CD4-positive, alpha-beta T cell treated with Interleukin-21 for 1 hour (primary cell): Measurements from ENCODE around the gene TM9SF2.
A peak's percentile ranks its signal among the peaks of the same experiment; 100 is the strongest.
"Not testable (repeated sequence)": the region's sequence is repeated elsewhere in the genome, so short reads cannot be mapped to it uniquely, and the experiment has no call there.

Experiments used
- DNase-seq: peaks from one replicate; pipeline ENCODE4 v3.0.0-alpha.2; 2020

Gene TM9SF2

DNA sequence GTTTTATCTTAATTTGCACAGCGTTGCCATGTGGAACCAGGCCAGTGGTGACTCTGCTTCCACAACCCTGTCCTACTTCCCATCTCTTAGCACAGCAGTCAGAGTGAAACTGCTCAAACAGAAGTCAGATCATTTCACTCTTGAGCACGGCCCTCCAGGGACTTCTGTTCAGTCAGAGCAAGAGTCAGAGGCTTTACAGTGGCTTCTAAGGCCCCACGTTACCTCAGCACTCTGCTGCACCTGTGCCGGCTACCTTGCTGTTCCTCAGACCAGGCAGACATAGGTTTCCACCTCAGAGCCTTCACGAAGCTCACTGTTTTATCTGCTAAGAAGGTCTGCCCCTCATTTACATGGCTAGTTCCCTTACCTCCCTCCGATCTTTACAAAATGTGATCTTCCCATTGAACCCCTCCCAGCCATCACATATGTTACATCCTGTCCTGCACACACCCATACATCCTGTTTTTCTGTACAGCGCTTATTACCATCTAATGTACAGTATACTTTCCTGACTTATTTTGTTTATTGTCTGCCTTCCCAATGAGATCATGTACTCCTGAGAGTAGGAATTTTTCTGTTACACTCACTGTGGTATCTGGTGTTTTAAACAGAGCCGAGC lies 41.6 kb downstream of the TM9SF2 start:
- peak; percentile 34 for DNase-seq

DNA sequence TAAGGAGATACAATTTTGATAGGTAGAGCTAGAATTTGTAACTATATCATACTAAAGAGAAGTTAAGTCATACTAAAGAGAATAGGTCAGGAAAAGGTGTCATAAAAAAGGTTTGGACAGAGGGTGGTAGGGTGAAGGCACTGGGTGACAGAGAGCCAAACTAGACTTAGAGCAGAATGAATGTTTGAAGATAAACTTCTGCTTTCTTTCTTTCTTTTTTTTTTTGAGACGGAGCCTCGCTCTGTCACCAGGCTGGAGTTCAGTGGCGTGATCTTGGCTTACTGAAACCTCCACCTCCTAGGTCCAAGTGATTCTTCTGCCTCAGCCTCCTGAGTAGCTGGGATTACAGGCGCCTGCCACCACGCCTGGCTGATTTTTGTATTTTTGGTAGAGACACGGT lies 44.1 kb downstream of the TM9SF2 start:
- DNase-seq, result no peak

DNA sequence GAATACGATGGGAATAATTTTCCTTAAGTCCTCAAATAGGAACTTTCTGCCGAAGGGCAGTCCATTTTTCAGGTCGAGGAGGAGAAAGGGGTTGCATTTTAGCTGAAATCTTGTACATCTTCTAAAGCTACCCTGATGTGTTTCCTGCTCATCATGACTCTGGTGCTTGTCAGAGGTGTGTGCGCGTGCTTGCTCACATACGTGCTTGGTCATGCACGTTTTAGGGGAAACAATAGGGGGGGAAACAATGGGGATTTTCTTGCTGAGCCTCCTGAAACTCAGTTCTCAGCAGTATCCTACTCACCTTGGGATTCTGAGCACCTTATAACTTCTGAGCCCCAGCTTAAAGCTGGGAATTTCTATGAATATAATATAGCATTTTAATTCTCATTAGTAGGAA lies 44.7 kb downstream of the TM9SF2 start:
- DNase-seq, result no peak

DNA sequence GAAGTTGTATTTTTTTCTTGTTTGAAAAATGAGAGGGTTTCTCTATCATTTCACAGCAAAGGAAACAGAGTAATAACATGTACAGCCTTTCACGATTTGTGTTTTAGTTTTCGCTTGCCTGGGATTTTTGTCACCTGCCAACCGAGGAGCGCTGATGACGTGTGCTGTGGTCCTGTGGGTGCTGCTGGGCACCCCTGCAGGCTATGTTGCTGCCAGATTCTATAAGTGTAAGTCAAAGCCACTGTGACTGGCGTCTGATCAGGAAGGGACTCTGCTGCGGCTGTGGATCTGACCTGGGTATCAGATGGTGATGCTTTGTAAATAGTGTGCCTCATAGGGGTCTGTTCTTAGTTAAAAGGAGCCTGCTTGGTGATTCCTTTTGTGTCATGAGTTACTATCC lies 45.6 kb downstream of the TM9SF2 start:
- DNase-seq, result no peak

DNA sequence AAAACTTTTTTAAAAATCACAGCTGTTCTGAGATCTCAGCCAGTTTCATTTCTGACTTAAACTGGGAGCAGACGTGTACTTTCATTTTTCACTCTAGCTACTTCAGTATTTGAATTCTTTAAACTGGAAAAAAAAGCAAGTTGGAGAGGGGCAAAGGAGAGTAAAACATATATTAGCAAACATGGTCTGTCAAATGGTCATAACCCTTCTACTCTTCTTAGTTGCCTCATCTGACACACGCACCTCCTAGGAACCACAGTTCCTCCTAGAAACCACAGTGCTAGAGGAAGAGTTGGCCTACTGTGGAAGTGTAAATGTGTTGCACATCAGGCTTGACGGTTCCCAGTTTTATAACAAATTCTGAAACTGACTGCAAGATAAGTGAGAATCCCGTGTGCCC lies 47.2 kb downstream of the TM9SF2 start:
- DNase-seq, result no peak

DNA sequence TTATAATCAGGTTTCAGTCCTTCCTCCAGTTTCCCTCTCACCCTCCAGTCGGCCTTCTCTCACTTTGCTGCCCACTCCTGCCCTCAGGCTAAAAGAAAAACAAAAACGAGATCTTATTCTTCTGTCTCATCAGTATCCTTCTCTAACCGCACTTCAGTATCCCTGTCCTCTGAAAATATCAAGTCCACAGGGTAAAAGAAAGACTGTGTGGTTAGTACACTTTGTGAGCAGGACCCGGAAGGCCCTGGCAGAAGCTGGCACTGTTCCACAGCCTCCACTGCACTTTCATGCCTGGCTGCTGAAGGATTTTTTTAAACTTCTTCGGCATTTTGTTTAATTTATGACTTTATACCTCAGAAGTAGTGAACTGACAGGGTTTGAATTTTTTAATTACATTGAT lies 51.8 kb downstream of the TM9SF2 start:
- no peak for DNase-seq

DNA sequence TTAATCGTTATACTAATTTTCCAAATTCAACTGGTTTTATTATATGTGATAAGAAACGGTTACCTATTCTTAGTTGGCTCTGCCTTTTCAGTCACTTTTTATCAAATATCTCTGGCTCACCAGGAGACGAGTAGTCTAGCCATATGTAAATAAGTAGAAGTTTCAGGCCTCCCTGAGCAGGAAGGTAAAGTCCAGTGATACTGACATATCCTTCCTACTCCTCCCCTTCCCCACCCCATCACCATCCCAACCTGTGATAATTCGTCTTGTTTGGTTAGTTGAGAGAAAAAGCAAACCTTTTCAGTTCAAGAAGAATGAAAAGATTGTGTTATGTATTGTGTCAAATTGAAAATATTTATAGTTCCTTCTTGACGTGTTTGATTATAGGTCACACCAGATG lies 53.9 kb downstream of the TM9SF2 start:
- DNase-seq, result no peak

DNA sequence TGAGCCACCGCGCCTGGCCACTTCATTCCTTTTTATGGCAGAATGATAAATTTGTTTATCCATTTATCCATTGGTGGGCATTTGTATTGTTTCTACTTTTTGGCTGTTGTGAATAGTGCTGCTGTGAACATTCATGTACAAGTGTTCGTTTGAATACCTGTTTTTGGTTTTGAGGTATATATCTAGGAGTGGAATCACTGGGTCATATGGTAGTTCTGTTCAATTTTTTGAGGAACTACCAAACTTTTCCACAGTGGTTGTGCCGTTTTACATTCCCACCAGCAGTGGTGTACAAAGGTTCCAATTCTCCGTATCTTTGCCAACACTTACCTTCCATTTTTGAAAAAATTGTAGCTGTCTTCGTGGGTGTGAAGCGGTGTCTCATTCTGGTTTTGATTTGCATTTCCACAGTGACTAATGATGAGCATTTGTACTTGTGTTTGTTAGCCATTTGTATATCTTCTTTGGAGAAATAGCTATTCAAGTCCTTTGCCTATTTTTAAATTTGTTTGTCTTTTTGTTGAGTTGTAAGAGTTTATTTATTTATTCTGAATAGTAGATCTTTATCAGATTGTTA lies 55.7 kb downstream of the TM9SF2 start:
- no peak for DNase-seq

DNA sequence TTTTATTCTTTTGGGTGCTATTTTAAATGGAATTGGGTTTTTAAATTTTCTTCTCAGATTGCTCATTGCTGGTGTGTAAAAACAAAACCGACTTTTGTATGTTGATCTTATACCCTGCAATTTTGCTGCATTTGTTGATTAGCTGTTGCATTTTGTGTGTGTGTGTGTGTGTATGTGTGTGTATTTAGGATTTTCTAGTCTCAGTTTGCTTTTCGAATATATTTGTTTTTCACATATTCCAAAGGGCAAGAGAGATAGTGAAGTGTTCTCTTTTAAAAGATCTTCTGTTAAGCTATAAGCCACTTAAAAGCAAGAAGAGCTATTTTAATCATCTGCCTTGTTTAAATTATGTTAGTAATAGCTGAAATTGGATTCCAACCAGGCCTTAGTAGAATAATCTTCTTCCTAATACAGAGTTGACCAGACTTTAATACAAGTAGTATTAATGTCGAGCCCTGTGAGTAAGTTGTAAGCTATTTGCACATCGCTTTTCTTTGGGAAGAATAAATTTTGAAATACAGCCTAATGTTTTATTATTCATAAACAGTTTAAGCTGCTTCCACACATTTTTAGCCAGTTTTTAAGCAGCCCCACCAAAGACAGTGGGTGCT lies 57.4 kb downstream of the TM9SF2 start:
- DNase-seq, result no peak

DNA sequence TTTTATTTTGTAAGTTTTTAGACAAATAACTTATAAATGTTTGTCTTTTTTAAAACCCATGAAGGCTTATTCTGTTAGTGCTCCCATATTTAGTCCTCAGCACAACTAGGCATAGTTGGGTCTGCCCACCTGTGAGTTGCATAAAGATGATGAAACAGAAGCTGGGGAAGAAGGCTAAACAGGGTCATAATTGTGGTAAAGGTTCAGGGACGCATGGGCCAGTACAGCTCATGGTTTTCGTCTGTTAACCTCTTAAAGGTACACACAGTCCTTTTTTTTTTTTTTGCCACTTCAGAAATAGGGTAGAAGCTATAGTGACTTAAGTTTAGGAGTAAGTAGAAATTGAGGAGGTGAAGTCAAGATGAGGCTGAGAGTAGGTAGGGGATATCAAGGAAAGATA lies 58.3 kb downstream of the TM9SF2 start:
- no peak for DNase-seq

DNA sequence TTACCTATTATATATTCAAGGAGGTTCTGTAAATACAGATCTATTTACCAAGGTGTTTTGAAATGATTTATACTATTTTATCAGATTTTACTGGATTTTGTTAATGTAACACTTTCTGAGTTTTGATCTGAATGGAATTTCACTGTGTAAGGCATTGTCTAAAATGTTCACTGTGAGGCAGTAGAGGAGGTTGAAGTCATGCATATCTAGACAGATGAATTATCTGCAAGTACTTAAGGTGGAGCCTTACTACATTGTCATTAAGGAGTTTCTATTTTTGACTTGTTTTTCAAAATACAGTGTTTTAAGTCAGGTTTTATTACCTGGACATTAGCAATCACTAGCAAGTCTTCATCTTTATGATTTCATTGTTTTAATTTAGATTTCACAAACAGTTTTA lies 62.1 kb downstream of the TM9SF2 start:
- no peak for DNase-seq

DNA sequence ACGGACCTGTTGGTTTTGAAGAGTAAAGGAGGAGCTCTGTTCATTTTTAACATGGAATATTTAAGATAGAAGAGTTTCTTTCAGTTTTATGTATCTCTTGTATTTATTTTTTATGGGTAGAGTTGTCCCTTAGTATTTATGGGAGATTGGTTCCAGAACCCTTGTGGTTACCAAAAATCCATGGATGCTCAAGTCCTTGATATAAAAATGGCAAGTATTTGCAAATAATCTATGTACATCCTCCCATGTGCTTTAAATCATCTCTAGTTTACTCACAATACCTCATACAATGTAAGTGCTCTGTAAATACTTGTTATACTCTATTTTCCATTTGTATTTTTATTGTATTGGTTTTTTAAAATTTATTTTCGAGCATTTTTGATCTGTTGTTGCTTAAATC lies 63.1 kb downstream of the TM9SF2 start:
- no peak for DNase-seq

DNA sequence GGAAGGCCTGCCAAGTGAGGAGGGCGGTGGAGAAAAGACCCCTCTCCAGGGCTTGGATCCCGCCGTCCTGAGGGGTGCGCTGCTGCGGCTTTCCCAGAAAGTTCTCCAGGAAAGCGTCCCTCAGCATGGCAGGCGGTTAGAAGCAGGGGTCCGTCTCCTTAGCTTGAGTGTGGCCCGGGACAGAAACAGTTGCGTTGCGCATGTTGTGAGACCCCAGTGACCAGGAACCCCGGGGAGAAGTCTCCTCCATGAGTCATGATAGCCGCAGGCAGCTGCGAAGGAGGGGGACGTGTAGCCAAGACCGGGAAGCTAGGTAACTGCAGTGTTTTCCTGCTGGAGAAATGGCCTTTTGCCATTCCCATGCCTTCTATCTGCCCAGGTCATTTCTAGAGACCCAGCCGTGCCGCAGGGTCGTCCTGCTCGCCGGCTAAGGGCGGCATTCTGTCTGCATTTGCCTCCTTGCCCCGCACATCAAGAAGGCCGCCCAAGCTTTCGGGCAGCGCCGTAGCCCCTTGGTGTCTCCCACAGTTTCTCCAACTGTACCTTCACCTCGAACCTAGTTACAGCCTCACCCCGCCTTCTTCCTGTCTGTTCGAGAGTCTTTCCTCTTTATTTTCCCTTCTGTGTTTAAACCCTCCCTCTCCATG lies 64.3 kb downstream of the TM9SF2 start:
- DNase-seq, result no peak

DNA sequence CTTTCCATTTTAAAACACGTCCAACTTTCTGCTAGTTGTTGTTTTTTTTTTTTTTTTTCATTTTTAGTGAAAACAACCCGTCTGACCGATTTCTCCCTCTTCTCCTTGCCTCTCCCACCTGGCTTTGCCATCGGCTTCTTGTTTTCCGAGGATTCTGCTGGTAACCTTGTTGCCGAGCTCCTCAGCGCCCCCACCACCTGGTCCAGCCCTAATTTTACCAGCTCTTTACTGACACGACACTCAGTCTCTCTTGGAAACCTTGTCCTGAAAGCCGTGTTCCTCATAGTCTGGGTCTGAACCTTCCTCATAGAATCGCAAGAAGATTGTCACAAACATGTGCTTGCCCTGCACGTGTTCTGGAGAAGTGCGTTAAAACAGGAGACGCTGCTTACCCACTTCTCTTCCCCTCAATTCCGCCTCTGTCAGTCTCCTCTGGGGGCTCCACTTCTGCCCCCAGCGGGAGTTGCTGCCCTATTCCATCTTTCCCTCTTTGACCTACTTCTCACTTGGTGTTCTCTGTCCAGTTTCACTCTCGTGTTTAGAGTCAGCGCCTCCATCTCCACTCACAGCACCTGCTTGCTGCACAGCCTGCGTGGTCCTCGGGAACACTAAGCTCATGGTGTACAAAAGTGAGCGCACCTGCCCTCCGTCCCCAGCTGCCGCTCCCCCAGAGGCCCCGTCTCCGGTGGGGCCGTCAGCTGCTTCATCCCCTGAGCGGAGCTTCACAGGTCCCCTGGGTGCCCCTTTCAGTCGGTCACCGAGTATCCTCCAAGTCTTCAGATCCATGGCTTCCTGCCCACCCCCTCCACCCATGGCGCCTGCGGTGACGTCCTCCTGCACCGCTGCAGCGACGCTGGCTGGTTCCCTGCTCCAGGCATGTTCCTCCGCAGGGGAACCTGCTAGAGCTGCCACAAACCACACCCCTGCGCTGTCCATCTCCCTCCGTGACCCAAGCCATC lies 65.1 kb downstream of the TM9SF2 start:
- no peak for DNase-seq

DNA sequence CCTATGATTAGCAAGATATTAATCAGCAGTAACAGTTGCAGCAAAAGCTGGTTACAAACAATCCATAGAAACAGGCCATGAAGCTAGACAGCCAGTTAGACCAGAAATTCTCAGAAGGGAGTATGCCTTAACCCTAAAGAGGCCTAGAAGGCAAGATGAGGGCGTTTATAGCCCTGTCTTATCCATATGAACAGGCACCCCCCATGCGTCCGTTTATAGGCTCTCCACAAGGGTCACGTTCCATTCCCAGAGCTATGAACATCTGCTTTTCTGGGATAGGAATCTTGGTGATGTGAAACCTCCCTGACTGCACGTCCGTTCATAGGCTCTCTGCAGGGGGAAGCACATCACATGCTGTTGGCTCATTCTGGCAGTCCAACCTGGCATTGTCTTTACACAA lies 67.6 kb downstream of the TM9SF2 start:
- not testable (repeated sequence) for DNase-seq

DNA sequence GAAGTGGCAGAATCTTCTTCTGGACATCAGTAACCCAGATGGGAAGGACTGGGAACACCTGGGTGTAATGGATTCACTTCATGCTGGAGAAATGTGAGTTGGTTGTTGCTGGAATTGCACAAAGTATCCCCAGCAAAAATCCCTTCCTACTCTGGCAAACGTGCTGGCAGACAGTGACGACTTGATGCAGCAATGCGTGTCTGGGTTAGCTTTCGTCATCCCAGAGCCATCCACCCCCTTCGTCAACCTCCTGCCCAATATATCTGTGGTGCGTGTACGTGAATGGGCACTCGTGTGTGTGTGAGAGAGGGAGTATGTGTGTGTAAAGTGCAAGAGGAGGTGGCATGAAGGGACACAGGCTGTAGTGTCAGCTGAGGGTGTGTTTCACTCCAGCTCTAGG lies 70.9 kb downstream of the TM9SF2 start:
- DNase-seq, result no peak

DNA sequence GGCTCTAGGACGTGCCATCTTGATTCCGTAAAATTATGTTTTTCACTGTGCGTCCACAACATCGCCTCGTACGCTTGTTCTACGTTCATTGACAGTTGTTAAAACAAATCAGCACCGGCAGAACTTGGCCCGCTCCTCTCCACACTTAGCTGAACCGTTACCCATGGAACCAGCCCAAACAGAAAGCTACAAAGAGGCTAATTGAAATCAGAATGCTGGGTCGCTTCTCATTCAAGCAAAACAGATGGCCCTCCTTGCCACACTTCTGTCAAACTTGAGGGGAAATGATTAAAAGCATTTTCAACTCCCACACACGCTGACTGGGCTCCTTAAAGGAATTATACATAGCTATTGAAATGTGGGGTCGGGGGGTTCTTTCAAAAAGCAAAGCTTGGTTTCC lies 71.6 kb downstream of the TM9SF2 start:
- no peak for DNase-seq

DNA sequence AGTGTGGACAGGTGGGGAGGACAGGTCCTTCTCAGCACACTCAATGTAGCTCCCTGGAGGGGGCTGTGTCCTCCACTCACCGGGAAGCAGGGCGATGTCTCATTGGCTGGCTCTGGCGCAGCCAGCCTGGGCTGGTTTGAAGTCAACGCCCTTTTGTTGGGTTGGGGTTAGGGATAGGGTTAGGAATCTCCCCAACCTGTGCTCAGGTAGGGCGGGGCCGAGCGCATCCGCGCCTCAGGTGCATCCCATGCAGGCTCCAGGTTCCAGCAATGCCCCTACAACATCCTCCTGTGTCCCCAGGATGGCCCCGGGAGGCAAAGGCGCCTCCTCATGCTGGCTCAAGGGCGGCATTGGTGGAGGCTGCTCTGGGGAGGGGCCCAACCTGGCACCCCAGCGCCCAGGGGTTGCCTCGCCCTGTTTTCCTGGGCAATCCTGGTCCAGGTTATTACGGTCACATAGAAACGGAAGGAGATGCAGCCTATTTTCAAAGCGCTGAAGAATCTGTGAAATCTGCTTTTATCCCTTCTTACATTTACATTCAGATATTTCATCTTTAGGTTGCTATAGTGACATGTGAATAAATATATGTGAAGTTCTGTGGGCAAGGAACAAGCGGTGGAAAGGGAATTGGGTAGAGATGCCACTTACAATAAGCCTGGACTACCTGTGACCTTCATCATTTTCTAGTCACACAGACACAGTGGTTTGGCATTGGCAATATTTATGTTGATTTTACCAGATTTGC lies 74.3 kb downstream of the TM9SF2 start:
- DNase-seq, result no peak

DNA sequence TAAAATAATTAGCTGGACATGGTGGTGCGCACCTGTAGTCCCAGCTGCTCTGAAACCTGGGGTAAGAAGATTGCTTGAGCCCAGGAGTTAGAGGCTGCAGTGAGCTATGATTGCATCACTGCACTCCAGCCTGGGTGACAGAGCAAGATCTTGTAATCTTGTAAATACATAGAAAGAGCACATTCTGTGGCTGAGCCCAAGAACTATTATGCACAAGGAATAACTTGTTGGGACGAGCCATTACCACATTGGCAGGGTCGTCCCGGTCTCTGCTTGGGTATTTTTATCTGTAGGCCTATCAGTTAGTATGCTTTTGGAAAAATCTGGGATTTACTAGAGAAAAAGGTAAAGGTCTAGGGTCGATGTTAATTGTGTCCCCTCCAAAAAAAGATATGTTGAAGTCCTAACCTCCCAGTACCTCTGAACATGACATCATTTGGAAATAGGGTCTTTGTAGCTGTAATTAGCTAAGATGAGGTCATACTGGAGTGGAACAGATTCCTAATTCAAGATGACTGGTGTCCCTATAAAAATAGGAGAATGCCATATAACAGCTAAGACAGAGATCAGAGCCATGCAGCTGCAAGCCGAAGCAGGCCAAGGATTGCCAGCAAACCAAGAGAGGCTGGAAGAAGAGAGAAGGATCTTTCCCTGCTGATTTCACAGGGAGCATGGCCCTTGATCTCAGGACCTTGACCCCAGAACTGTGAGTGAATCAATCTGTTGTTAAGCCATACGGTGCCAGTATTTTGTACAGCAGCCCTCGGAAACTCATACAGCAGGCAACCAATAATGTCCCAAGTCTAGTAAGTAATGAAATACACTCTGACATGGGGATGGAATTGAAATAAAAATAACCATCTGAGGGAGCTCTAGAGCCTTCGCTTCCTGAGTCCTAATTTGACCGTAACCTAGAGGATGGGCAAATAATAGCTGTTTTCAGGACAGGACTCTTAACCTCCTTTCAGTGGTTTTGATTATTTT lies 77.0 kb downstream of the TM9SF2 start:
- DNase-seq, result no peak

DNA sequence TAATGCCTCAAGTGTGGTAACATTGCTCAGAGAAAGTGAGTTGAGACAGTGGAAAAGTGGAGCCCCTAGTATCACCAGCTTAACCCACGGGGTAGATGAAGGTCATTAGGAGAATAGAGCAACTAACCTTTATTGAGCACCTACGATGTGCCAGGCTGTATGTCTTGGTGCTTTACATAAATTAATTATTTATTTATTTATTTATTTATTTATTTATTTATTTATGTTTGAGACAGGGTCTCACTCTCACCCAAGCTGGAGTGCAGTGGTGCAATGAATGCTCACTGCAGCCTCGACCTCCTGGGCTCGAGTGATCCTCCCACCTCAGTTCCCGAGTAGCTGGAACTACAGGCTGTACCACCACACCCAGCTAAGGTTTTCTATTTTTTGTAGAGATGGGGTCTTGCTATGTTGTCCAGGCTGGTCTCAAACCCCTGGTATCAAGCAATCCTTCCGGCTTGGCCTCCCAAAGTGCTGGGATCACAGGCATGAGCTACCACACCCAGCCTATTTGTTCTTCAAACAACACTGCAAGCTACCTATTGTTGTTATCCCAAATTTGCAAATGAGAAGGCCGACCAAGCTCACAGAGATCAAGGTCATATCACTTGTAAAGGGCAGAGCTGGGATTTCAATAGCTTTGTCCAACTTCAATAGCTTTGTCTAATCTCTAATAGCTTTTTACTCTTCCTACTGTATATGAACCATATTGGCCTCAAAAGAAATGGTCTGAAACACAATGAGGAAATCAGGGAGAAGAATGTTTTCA lies 79.4 kb downstream of the TM9SF2 start:
- no peak for DNase-seq
